Common myeloid progenitor, CD34-positive (primary cell): ENCODE data around the gene ATP8B1.
A peak's percentile ranks its signal among the peaks of the same experiment; 100 is the strongest.

Experiments
- CTCF ChIA-PET: fragments of 350-600 bp; sonication (Branson Sonifier 250); formaldehyde crosslinking; loops from one replicate; lab custom pipeline; 2021; ENCODE audit warnings: antibody characterized with exemption; lab: Charles Lee
- POLR2A ChIA-PET: fragments of 350-600 bp; sonication (Branson Sonifier 250); formaldehyde crosslinking; loops from one replicate; lab custom pipeline; 2021; ENCODE audit warnings: antibody characterized with exemption; lab: Charles Lee
- DNase-seq, 3 donors: peaks; one replicate each; pipeline versions ENCODE4 v3.0.0 to v3.0.0-alpha.2; 2013
- H3K27ac ChIP-seq, 2 experiments: 1 replicate in 1 of 2; 2 replicates in 1 of 2; pipeline ENCODE4 v1.7.0; 2013; ENCODE audit warnings: inconsistent platforms in 2 of 2, low read length in 2 of 2, mild to moderate bottlenecking in 2 of 2, low read depth in 1 of 2, moderate library complexity in 1 of 2; ENCODE audit not compliant: severe bottlenecking in 2 of 2, insufficient read depth in 1 of 2, poor library complexity in 1 of 2
- H3K27me3 ChIP-seq, 5 experiments: replicated peaks in 2 of 5; 1 replicate in 3 of 5; 2 replicates in 2 of 5; pipeline versions ENCODE4 v1.6.1 to v1.7.0; 2013; ENCODE audit warnings: low read length in 4 of 5, mild to moderate bottlenecking in 2 of 5, moderate library complexity in 2 of 5, inconsistent platforms in 1 of 5; ENCODE audit not compliant: insufficient read depth in 5 of 5, control insufficient read depth in 4 of 5
- H3K36me3 ChIP-seq, 4 experiments: 1 replicate in 2 of 4; 2 replicates in 2 of 4; pipeline versions ENCODE4 v1.6.1 to v1.7.0; 2013; ENCODE audit warnings: low read length in 3 of 4, control low read depth in 1 of 4, mild to moderate bottlenecking in 1 of 4; ENCODE audit not compliant: control insufficient read depth in 4 of 4, insufficient read depth in 4 of 4
- H3K4me1 ChIP-seq, 4 experiments: 1 replicate in 3 of 4; 2 replicates in 1 of 4; pipeline versions ENCODE4 v1.6.1 to v1.7.1; 2013; ENCODE audit warnings: low read length in 3 of 4, mild to moderate bottlenecking in 3 of 4, control low read depth in 1 of 4, inconsistent platforms in 1 of 4, moderate library complexity in 1 of 4; ENCODE audit not compliant: control insufficient read depth in 4 of 4, insufficient read depth in 4 of 4; ENCODE audit errors: control extremely low read depth in 1 of 4
- H3K4me3 ChIP-seq, 7 experiments: 1 replicate in 4 of 7; 2 replicates in 3 of 7; pipeline versions ENCODE4 v1.5.1 to v1.7.0; 2013; ENCODE audit warnings: mild to moderate bottlenecking in 7 of 7, low read length in 6 of 7, moderate library complexity in 6 of 7, inconsistent platforms in 2 of 7, low read depth in 2 of 7, control low read depth in 1 of 7; ENCODE audit not compliant: insufficient read depth in 4 of 7, control insufficient read depth in 1 of 7; ENCODE audit errors: extremely low read depth in 1 of 7
- H3K9me3 ChIP-seq, 5 experiments: 1 replicate in 4 of 5; 2 replicates in 1 of 5; pipeline versions ENCODE4 v1.6.1 to v1.7.1; 2013; ENCODE audit warnings: low read length in 4 of 5, mild to moderate bottlenecking in 2 of 5, inconsistent platforms in 1 of 5, low read depth in 1 of 5, moderate library complexity in 1 of 5; ENCODE audit not compliant: control insufficient read depth in 4 of 5, insufficient read depth in 2 of 5; ENCODE audit errors: control extremely low read depth in 1 of 5
- WGBS: methylation state at CpG from one replicate; pipeline ENCODE4 v1.1.5; 2013; ENCODE audit not compliant: insufficient coverage; 5-methylcytosine and 5-hydroxymethylcytosine counted together

The ATP8B1 gene

DNA sequence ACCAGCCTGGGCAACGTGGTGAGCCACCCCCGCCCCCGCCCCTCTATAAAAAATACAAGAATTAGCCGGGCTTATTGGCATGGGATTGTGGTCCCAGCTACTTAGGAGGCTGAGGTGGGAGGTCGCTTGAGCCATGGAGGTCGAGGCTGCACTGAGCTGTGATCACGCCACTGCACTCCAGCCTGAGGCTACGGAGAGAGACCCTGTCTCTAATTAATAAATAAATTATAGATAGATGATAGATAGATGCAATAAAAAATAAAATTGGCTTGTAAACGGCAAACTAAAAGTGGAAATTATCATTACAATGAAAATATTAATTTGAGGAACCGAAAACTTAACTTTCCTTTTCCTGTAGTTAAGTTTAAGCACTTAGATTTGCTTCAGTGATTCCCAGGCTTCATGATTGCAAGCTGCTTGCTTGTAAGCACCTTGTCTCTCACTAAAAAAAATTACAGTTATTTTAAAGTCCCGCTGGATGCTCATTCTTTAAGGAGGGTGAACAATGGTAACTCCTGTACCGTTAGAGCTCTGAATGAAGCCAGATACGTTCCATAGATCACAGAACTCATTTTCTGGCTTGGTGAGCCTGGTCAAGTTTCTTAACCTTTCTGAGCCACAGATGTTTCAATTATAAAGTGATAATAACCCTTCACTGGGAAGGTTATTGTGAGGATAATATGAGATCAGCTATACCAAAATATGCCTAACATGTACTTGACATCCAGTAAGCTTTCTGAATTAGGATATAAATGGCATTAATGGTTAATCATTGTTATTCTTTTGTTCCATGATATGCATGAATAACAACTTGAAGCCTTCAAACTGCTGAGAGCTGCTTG is 172.1 kb downstream of the ATP8B1 start:
- CTCF ChIA-PET = interaction anchor here (0.9 to 2.0 kb wide), 5 partner anchors 9 to 410 kb away, joined by 3 to 8 read pairs (median 4); partner anchors contain the start of gene NARS1
- WGBS = 50% methylated on average over 5 of the region's 13 CpGs
- Histone ChIP-seq H3K27me3 (no peaks in the 10 kb centered on the region), H3K4me3 (peak overlapping the region; percentile 47 to 95 (median 86)), H3K27ac (peak overlapping the region in 1 of 2 experiments; percentile 58), H3K9me3 (no peaks in the 10 kb centered on the region), H3K4me1 (peaks cover 0 to 12% (median 11%) of the 10 kb centered on the region in 4 experiments), H3K36me3 (no peaks in the 10 kb centered on the region)
- peak in 1 of 3 donors; percentile 16 for DNase-seq
- POLR2A ChIA-PET = no interaction called here

DNA sequence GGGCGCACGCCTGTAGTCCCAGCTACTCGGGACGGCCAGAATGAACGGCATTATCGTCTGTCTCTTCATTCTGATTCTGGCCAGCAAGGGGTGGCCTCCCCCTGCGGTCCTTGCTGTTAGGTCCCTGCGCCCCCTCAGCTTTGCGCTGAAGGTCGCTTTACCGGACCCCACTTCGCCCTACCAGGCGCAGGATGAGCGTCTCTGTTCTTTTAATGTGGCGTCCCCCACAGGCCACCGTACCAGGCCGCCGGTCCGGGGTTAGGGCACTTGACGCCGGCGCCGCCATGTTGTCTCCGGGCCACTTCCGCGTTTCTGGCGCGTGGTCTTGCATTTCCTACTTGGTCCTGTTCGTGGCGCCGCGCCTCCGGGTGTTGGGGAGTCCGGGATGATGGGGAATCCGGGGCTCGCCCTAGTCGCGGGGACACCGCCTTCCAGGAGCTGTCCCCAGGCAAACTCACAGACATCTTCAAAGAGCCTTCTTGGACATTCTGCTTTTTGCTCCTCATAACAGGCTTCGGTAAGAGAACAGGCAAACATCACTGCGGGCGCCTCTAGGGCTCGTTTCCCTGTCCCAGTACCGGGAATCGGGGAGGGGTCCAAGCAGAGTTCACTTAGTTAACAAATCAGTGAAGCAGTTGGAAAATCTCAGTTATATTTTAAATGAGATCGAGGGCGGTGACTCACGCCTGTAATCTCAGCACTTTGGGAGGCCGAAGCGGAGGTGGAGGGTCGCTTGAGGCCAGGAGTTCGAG is 172.9 kb downstream of the ATP8B1 start:
- Histone ChIP-seq H3K4me1 (peaks cover 0 to 12% (median 11%) of the 10 kb centered on the region in 4 experiments), H3K36me3 (no peaks in the 10 kb centered on the region), H3K9me3 (no peaks in the 10 kb centered on the region), H3K4me3 (peak overlapping the region; percentile 47 to 95 (median 86)), H3K27ac (peak overlapping the region; percentile 54 to 58), H3K27me3 (no peaks in the 10 kb centered on the region)
- ChIA-PET POLR2A (interaction anchor here (0.6 kb wide), 1 partner anchor 9 kb away, joined by 3 read pairs; no protein-coding TSS in a partner anchor), CTCF (interaction anchor here (1.0 to 2.0 kb wide), 4 partner anchors 8 to 411 kb away, joined by 3 to 8 read pairs (median 4); partner anchors contain the start of gene NARS1)
- WGBS = 7% methylated on average over 36 of the region's 52 CpGs
- DNase-seq = peak; percentile 92 to 95 (median 94)

DNA sequence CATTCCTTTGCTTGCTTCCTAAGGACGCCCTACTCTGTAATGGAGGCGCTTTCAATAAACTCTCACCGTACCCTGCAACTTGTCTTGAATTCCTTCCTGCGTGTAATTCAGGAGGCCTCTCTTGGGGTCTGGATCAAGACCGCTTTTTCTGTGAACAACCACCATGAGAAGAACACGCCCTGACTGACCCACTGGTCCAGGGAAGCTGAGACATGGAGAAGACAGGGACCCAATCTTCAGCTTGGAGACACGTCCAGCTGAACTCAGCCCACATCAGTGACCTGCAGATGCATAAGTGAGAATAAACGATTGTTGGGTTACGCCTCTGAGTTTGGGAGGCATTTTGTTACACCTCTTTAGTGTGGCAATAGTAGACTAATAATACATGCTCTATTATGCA is 173.7 kb downstream of the ATP8B1 start:
- CTCF ChIA-PET = no interaction called here
- WGBS = 96% methylated on average over 8 of the region's 9 CpGs
- DNase-seq = no peak
- Histone ChIP-seq H3K4me1 (peaks cover 0 to 12% (median 11%) of the 10 kb centered on the region in 4 experiments), H3K27me3 (no peaks in the 10 kb centered on the region), H3K9me3 (no peaks in the 10 kb centered on the region), H3K36me3 (no peaks in the 10 kb centered on the region), H3K4me3 (peak overlapping the region in 4 of 7 experiments; percentile 77 to 95 (median 89)), H3K27ac (peak overlapping the region in 1 of 2 experiments; percentile 58)
- POLR2A ChIA-PET = no interaction called here

DNA sequence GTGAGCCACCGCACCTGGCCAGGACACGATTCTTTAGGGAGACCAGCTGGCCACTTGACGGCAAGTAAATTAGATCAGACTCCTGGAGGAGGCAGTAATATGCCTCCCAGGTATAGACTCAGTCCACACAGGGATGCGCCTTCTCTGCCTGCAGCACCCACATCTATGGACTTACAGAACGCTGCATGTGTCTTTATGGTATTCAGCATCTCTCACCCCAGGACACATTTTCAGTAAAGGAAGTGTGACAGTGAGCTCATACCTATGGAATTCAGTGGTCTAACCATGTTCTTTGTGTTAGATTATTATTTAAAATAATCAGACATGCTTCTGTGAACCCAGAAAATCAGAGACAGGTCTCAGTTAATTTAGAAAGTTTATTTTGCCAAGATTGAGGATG is 175.6 kb downstream of the ATP8B1 start:
- Histone ChIP-seq H3K4me3 (no peak overlapping the region), H3K4me1 (peaks cover 0 to 14% (median 11%) of the 10 kb centered on the region in 4 experiments), H3K9me3 (no peaks in the 10 kb centered on the region), H3K36me3 (no peaks in the 10 kb centered on the region), H3K27me3 (no peaks in the 10 kb centered on the region), H3K27ac (no peak overlapping the region)
- ChIA-PET CTCF (no interaction called here), POLR2A (no interaction called here)
- 98% methylated on average over 4 of the region's 5 CpGs for WGBS
- DNase-seq = no peak

DNA sequence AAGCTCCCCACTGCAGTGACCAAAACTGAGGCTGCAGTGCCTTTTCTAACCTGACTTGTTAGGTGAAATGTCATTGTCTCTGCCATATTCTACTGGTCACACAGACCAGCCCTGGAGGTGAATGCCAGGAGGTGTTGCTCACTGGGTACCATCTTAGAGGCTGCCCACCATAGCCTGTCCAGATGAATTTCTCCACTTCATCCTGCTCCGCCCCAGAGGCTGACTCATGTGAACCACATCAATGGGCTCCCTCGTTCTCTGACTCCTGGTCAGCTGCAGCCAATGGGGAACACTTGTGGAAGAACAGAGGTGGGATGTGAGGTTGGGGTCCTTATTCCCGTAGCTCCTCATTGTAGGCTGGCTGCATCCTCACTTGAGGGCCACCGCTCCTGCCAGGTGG is 178.1 kb downstream of the ATP8B1 start:
- no peaks in the 10 kb centered on the region for H3K9me3 ChIP-seq
- ChIA-PET POLR2A (no interaction called here), CTCF (interaction anchor here (1.0 to 1.2 kb wide), 2 partner anchors 9 to 15 kb away, joined by 3 read pairs; no protein-coding TSS in a partner anchor)
- no peak overlapping the region for H3K27ac ChIP-seq
- peaks cover 3 to 17% (median 11%) of the 10 kb centered on the region in 4 experiments for H3K4me1 ChIP-seq
- WGBS = 100% methylated on average over 2 of the region's 4 CpGs
- H3K36me3 ChIP-seq = peaks cover 0 to 3% (median under 1%) of the 10 kb centered on the region in 4 experiments
- no peak for DNase-seq
- no peaks in the 10 kb centered on the region for H3K27me3 ChIP-seq
- no peak overlapping the region for H3K4me3 ChIP-seq

DNA sequence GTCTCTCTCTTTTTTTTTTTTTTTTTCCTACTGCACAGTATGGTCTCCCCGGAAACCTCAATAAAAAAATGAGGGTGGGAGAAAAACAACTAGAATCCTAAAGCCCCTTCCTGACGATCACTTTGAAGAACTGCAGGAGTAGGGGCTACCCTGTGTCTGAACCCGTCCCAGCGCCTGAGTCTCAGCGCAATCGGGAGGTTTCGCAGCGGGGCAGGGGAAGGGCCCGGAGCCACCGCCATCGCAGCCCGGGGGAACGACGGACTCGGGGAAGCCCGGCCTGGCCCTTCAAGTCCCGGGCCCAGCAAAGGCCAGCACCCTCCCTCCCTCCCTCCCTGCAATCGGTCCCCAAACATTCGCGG is 181.9 kb downstream of the ATP8B1 start:
- no peak for DNase-seq
- Histone ChIP-seq H3K4me3 (peak overlapping the region; percentile 67 to 93 (median 87)), H3K36me3 (peaks cover 5 to 28% (median 9%) of the 10 kb centered on the region in 4 experiments), H3K27me3 (no peaks in the 10 kb centered on the region), H3K9me3 (no peaks in the 10 kb centered on the region), H3K4me1 (peaks cover 3 to 20% (median 15%) of the 10 kb centered on the region in 4 experiments), H3K27ac (peak overlapping the region; percentile 79 to 93)
- POLR2A ChIA-PET = interaction anchor here (0.6 to 0.7 kb wide), 2 partner anchors 9 to 217 kb away, joined by 3 read pairs; no protein-coding TSS in a partner anchor
- 1% methylated on average over 18 of the region's 20 CpGs for WGBS
- CTCF ChIA-PET = interaction anchor here (0.6 to 2.4 kb wide), 4 partner anchors 10 to 157 kb away, joined by 3 to 8 read pairs (median 4); no protein-coding TSS in a partner anchor
